A204.1 (cell line): ENCODE results near the gene NNT.
"Not testable (repeated sequence)": the region's sequence is repeated elsewhere in the genome, so short reads cannot be mapped to it uniquely, and the experiment has no call there.

Source experiments
- FAIRE-seq: peaks from 2 replicates; lab custom pipeline; 2012; peaks lifted over from hg19 to GRCh38; lab: Jason Lieb, UNC

Gene NNT

GRCh38 chr5:43602461-43603343, at the start of gene NNT:
Gene NNT (plus strand): TSS chr5:43603180. CDS start chr5:43609196, 6,016 bp downstream.
- no peak for FAIRE-seq

GRCh38 chr5:43553381-43553780, 49.6 kb upstream of the NNT start:
- no peak for FAIRE-seq

GRCh38 chr5:43554497-43554896, 48.5 kb upstream of the NNT start:
- FAIRE-seq = no peak

- FAIRE-seq = no peak
These were observed 46.9 kb upstream of the NNT start for GRCh38 chr5:43555895-43556606.

DNA sequence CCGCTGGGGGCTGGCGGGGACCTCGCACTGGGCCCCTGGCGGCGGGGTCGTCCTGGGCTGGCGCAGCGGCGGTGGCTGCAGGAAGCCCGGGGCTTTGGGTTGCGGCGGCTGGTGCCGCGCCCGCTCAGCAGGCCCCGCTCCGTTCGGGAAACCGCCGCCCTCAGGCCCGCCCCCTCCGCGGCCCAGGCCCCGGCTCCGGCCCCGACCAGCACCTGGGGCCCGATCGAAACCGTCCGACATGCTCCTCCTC, 46.4 kb upstream of the NNT start:
- not testable (repeated sequence) for FAIRE-seq

DNA sequence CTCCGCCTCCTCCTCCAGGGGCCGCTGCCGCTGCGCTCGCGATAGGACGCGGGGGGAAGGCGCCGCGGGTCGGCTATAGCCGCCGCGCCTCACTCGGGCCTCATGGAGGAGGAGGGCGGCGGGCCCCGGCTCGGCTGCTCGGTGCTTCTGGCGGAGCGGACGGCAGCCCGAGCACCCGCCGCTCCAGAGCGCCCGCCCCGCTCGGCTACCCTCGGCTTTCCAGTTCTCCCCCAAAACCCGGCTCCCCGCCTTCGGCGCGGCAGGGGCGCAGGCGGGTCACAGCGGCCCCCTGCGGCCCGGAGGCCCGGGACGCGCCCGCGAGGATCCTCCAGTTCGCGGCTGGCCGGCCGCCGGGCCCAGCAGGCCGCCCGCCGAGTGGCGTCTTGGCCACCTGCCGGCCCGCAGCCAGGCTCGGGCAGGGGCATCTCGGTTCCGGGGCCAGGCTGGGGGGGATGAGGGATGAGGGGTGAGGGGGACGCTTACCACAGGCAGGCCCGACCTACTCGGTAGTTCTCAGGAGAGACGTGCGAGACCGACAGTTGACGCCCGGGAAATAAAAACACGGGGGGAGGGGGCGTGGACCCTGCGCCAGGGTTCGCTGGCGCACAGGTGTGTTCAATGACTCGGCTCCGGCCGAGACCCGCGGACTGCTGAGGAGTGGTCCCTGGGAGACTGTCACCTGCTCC, 46.0 kb upstream of the NNT start, which contains the start of gene PAIP1:
PAIP1 (minus strand) TSS at position 221 of the 686 bp plus-strand sequence. CDS start 231 bp downstream, outside the sequence.
- FAIRE-seq = no peak

DNA sequence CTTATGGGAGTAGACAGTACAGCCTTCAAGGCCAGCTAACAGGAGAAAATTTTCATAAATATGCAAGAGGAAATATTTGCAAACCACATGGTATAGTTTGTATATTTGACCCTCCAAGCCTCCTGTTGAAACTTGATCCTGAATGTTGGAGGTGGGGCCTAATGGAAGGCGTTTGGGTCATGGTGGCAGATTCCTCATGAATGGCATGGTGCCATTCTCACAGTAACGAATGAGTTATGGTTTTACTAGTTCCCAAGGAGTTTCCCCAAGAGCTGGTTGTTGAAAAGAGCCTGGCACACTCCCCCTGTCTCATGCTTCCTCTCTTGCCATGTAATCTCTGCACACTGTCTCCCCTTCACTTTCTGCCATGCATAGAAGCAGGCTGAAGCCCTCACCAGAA, 42.9 kb upstream of the NNT start:
- no peak for FAIRE-seq

GRCh38 chr5:43561356-43561755, 41.6 kb upstream of the NNT start:
- no peak for FAIRE-seq

- FAIRE-seq = no peak
These were observed 39.7 kb upstream of the NNT start for GRCh38 chr5:43563321-43563720.

GRCh38 chr5:43564289-43564850, 38.6 kb upstream of the NNT start:
- FAIRE-seq = no peak

- FAIRE-seq = no peak
These were observed 37.9 kb upstream of the NNT start for GRCh38 chr5:43565043-43565442.

DNA sequence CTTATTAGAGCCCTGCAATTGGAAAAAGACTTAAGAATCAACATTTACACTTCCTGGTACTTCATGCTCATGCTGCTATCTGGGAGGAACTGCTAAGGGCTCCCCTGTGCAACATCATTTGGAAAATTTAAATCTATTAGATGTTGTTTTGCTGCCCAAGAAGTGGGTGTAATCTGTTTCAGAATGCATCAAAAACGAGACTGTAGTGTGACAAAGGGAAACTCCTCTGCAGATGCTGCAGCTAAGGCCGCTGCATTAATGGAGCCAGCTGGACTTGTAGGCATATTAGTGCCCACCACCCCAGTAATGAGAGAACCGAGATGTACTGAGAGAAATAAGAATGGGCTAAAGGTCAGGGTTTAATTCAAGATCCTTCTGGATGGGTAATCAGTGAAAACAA, 35.0 kb upstream of the NNT start:
- no peak for FAIRE-seq

DNA sequence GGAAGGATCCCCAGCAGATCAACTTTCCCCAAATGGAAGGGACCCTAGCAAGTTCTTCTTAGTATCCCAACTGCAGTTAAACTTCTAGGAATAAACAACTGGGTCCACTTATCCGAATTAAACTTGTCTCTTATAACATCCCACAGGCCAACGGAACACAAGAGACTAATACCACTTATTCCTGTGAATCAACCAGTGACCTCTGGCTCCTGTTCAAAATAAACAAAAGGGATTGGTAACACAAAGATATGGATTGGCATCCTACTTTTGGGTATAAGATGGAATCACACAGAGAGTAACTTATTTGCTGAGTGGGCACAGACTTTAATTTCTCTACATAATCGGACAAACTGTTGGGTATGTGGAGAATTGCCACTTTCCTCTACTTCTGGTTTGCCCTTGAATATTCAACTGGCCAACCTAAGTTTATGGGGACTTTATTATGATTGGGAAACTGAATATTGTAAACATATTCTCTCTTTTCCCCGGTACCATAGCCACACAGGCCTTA, 33.7 kb upstream of the NNT start:
- no peak for FAIRE-seq

DNA sequence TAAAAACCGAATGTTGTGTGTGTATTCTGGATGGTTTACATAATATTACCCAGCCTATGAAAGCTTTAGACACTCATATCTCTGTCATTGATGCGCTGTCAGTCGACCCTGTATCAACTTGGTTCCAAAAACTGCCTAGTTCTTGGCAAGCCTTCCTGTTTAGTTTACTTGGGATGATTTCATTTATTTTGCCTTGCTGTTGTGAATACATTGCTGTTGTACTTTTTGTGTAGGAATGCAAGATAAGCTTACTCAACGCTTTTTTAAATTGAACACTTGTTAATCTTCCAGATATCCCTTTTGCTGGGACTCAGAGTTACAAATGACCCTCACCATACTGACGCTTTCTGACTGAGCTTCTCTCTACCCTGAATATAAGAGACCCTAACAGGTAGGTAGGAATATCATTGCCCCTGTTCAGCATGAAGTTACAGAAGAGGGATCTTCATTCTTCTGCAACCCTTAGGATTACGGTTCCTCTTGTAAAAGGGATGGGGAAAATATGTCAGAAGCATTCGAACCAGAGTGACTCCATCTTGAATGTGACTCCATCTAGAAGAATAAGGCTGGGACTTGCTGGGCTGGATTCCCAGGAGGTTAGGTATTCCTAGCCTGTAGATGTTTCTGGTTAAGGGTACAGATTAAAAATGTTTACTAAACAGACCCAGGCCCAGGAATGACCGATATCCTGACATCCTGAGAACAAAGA, 32.4 kb upstream of the NNT start:
- FAIRE-seq = no peak

DNA sequence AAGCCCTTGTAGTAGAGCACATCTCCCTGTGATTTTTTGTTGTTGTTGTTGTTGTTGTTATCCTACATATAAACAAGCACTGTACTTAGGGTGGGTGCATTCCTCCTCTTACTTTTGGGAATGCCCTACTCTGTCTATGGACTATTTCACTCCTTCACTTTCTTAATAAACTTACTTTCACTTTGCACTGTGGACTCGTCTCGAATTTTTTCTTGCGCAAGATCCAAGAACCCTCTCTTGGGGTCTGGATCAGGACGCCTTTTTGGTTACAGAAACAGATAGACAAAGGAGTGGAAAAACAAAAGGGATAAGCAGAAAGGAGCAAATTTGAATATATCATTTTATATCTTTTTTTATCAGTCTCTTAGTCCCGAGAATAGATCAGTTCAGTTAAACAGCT, 31.7 kb upstream of the NNT start:
- FAIRE-seq = no peak

DNA sequence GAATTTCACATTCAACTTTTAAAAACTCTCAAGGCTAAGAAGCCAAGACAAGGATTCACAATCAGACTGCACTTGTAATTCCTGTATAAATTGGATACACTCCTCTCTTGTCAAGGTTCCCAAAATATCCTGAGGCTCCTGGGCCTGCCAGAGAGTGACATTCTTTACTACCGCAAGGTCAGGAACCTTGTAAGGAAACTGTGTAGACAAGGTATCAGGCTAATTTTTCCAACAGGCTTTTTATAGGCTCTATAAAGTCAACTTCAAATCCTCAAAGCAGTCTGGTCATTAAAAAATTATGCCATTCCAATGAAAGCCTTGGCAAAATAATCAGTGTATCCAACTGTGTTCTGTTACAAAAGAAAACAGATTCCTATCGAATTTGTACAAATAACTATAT, 30.6 kb upstream of the NNT start:
- FAIRE-seq = no peak

GRCh38 chr5:43573058-43573457, 29.9 kb upstream of the NNT start:
- FAIRE-seq = no peak

DNA sequence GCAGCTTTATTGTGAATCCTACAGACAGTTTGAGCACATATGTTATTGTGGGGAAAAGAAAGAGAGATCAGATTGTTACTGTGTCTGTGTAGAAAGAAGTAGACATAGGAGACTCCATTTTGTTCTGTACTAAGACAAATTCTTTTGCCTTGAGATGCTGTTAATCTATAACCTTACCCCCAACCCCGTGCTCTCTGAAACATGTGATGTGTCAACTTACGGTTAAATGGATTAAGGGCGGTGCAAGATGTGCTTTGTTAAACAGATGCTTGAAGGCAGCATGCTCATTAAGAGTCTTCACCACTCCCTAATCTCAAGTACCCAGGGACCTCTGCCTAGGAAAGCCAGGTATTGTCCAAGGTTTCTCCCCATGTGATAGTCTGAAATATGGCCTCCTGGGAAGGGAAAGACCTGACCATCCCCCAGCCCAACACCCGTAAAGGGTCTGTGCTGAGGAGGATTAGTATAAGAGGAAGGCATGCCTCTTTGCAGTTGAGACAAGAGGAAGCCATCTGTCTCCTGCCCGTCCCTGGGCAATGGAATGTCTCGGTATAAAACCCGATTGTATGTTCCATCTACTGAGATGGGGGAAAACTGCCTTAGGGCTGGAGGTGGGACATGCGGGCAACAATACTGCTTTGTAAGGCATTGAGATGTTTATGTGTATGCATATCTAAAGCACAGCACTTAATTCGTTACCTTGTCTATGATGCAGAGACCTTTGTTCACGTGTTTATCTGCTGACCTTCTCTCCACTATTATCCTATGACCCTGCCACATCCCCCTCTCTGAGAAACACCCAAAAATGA, 22.4 kb upstream of the NNT start:
- FAIRE-seq = not testable (repeated sequence)

DNA sequence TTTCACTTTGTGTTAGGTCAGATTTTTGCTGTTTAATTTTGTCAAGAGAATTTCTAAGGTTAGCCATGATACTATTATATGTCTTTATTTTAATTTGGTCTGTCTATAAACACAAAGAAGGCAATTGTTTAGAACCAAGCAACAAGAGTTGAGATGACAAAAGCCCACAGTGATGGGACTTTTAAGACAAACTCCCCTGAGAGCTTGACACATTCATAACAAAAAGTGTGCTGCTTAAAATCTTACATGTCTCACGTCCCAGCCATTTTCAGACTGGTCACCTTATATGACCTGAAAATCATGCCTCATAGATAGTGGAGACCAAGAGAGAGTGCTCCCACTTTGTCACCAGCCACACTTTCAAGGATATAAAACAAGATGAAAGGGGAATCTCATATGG, 21.6 kb upstream of the NNT start:
- no peak for FAIRE-seq

DNA sequence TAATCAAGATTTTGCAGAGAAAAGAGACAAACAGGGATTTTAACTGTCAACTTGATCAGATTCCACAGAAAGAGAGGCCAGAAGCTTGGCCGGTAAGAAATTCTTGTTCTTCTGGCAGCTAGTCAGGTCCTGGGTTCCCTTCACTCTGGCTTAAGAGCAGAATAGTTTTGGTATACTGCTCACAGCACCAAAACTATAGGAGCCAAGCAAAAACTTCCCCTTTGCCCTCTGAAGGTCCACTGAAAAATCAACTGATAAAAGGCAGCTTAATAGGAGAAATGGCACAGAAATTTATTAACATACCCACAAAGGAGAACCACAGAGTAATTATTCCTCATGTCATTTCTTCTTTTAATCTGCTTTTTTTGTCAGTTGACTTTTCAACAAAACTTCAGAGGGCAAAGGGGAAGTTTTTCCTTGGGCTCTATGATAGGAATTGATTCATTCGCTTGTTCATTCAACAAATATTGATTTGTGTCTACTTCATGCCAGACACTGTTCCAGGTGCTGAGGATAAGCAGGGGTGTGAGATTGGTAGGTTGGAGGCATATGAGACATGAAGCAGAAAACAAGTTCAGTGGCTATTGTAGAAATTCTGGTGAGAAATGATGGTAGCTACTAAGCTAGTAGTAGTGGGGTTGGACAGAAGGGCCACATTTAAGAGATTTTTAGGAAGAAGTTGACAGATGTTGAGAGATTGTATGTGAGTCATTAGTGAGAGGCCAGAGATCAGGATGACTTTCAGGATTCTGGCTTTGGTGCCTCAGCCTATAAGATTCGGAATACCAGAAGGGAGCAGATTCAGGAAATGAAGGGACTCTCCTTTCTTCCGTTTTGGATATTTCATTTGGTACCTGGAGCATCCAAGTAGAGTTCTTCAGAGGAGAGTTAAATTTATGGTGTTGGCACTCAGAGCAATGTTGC, 20.6 kb upstream of the NNT start:
- FAIRE-seq = no peak
